Measurements from ENCODE around the gene SMKR1.
"Not testable (repeated sequence)": the region's sequence is repeated elsewhere in the genome, so short reads cannot be mapped to it uniquely, and the experiment has no call there.

Gene SMKR1

GRCh38 chr7:129464194-129464593 lies 38.1 kb upstream of the SMKR1 start:
- no peak for TF ChIP-seq SPI1 (IDR thresholded peaks at IDR 0.05; ENCODE audit: low read depth, low read length)
- TF ChIP-seq POLR2A (IDR thresholded peaks at IDR 0.05; ENCODE audit: low read depth, low read length), result no peak
- TF ChIP-seq PAX5 (IDR thresholded peaks at IDR 0.05; ENCODE audit: insufficient read depth, low read length, severe bottlenecking), result no peak
- TF ChIP-seq POU2F2 (IDR thresholded peaks at IDR 0.05; ENCODE audit: low read depth, low read length), result no peak
- TF ChIP-seq POLR2AphosphoS5 (IDR thresholded peaks at IDR 0.05; ENCODE audit: low read depth, low read length), result no peak
- no peak for TF ChIP-seq TAF1 (IDR thresholded peaks at IDR 0.05; ENCODE audit: low read depth, low read length)
- FAIRE-seq (no peak), DNase-seq (ENCODE audit: insufficient read length, low spot score) (no peak)

GRCh38 chr7:129465080-129465479 lies 37.3 kb upstream of the SMKR1 start:
- DNase-seq (ENCODE audit: insufficient read length, low spot score) (no peak), FAIRE-seq (no peak)
- TF ChIP-seq POLR2AphosphoS5 (IDR thresholded peaks at IDR 0.05; ENCODE audit: low read depth, low read length), result no peak
- no peak for TF ChIP-seq POLR2A (IDR thresholded peaks at IDR 0.05; ENCODE audit: low read depth, low read length)
- no peak for TF ChIP-seq POU2F2 (IDR thresholded peaks at IDR 0.05; ENCODE audit: low read depth, low read length)
- no peak for TF ChIP-seq TAF1 (IDR thresholded peaks at IDR 0.05; ENCODE audit: low read depth, low read length)
- TF ChIP-seq SPI1 (IDR thresholded peaks at IDR 0.05; ENCODE audit: low read depth, low read length), result no peak
- TF ChIP-seq PAX5 (IDR thresholded peaks at IDR 0.05; ENCODE audit: insufficient read depth, low read length, severe bottlenecking), result no peak

GRCh38 chr7:129466796-129467195 lies 35.5 kb upstream of the SMKR1 start:
- TF ChIP-seq TAF1 (IDR thresholded peaks at IDR 0.05; ENCODE audit: low read depth, low read length), result no peak
- TF ChIP-seq POLR2A (IDR thresholded peaks at IDR 0.05; ENCODE audit: low read depth, low read length), result no peak
- no peak for TF ChIP-seq SPI1 (IDR thresholded peaks at IDR 0.05; ENCODE audit: low read depth, low read length)
- no peak for TF ChIP-seq POU2F2 (IDR thresholded peaks at IDR 0.05; ENCODE audit: low read depth, low read length)
- TF ChIP-seq POLR2AphosphoS5 (IDR thresholded peaks at IDR 0.05; ENCODE audit: low read depth, low read length), result no peak
- TF ChIP-seq PAX5 (IDR thresholded peaks at IDR 0.05; ENCODE audit: insufficient read depth, low read length, severe bottlenecking), result no peak
- FAIRE-seq (no peak), DNase-seq (ENCODE audit: insufficient read length, low spot score) (no peak)

GRCh38 chr7:129468087-129468486 lies 34.2 kb upstream of the SMKR1 start:
- TF ChIP-seq SPI1 (IDR thresholded peaks at IDR 0.05; ENCODE audit: low read depth, low read length) (no peak), PAX5 (IDR thresholded peaks at IDR 0.05; ENCODE audit: insufficient read depth, low read length, severe bottlenecking) (no peak), POLR2A (IDR thresholded peaks at IDR 0.05; ENCODE audit: low read depth, low read length) (no peak), TAF1 (IDR thresholded peaks at IDR 0.05; ENCODE audit: low read depth, low read length) (no peak), POLR2AphosphoS5 (IDR thresholded peaks at IDR 0.05; ENCODE audit: low read depth, low read length) (no peak), POU2F2 (IDR thresholded peaks at IDR 0.05; ENCODE audit: low read depth, low read length) (no peak)
- DNase-seq (ENCODE audit: insufficient read length, low spot score) (no peak), FAIRE-seq (no peak)

- DNase-seq (ENCODE audit: insufficient read length, low spot score), result no peak
These were observed 33.8 kb upstream of the SMKR1 start for GRCh38 chr7:129468547-129468946.

GRCh38 chr7:129469930-129470329 lies 32.4 kb upstream of the SMKR1 start:
- DNase-seq (ENCODE audit: insufficient read length, low spot score) (no peak), FAIRE-seq (no peak)
- no peak for TF ChIP-seq POLR2A (IDR thresholded peaks at IDR 0.05; ENCODE audit: low read depth, low read length)

More at GRCh38 chr7:129468547-129468946, 33.8 kb upstream of the SMKR1 start:
- TF ChIP-seq TAF1 (IDR thresholded peaks at IDR 0.05; ENCODE audit: low read depth, low read length) (no peak), POU2F2 (IDR thresholded peaks at IDR 0.05; ENCODE audit: low read depth, low read length) (no peak), PAX5 (IDR thresholded peaks at IDR 0.05; ENCODE audit: insufficient read depth, low read length, severe bottlenecking) (no peak), POLR2A (IDR thresholded peaks at IDR 0.05; ENCODE audit: low read depth, low read length) (no peak), SPI1 (IDR thresholded peaks at IDR 0.05; ENCODE audit: low read depth, low read length) (no peak), POLR2AphosphoS5 (IDR thresholded peaks at IDR 0.05; ENCODE audit: low read depth, low read length) (no peak)
- FAIRE-seq, result no peak

GRCh38 chr7:129470411-129470810 lies 31.9 kb upstream of the SMKR1 start:
- DNase-seq (ENCODE audit: insufficient read length, low spot score), result no peak
- no peak for FAIRE-seq
- no peak for TF ChIP-seq TAF1 (IDR thresholded peaks at IDR 0.05; ENCODE audit: low read depth, low read length)
- TF ChIP-seq POLR2AphosphoS5 (IDR thresholded peaks at IDR 0.05; ENCODE audit: low read depth, low read length), result no peak
- TF ChIP-seq SPI1 (IDR thresholded peaks at IDR 0.05; ENCODE audit: low read depth, low read length), result no peak
- TF ChIP-seq POU2F2 (IDR thresholded peaks at IDR 0.05; ENCODE audit: low read depth, low read length), result no peak
- TF ChIP-seq POLR2A (IDR thresholded peaks at IDR 0.05; ENCODE audit: low read depth, low read length), result no peak
- TF ChIP-seq PAX5 (IDR thresholded peaks at IDR 0.05; ENCODE audit: insufficient read depth, low read length, severe bottlenecking), result no peak

- TF ChIP-seq POU2F2 (IDR thresholded peaks at IDR 0.05; ENCODE audit: low read depth, low read length), result no peak
- no peak for TF ChIP-seq PAX5 (IDR thresholded peaks at IDR 0.05; ENCODE audit: insufficient read depth, low read length, severe bottlenecking)
- no peak for TF ChIP-seq TAF1 (IDR thresholded peaks at IDR 0.05; ENCODE audit: low read depth, low read length)
- no peak for TF ChIP-seq POLR2AphosphoS5 (IDR thresholded peaks at IDR 0.05; ENCODE audit: low read depth, low read length)
- TF ChIP-seq SPI1 (IDR thresholded peaks at IDR 0.05; ENCODE audit: low read depth, low read length), result no peak
- no peak for TF ChIP-seq POLR2A (IDR thresholded peaks at IDR 0.05; ENCODE audit: low read depth, low read length)
- no peak for DNase-seq (ENCODE audit: insufficient read length, low spot score)
- FAIRE-seq, result no peak
These were observed 30.9 kb upstream of the SMKR1 start for GRCh38 chr7:129471402-129471827.

GRCh38 chr7:129475931-129476330 lies 26.4 kb upstream of the SMKR1 start:
- not testable (repeated sequence) for FAIRE-seq; DNase-seq (ENCODE audit: insufficient read length, low spot score)

- FAIRE-seq, result not testable (repeated sequence)
These were observed 25.9 kb upstream of the SMKR1 start for GRCh38 chr7:129476398-129476797.

GRCh38 chr7:129479831-129480230 lies 22.5 kb upstream of the SMKR1 start:
- DNase-seq (ENCODE audit: insufficient read length, low spot score), result no peak
- no peak for FAIRE-seq
- TF ChIP-seq POLR2A (IDR thresholded peaks at IDR 0.05; ENCODE audit: low read depth, low read length) (no peak), PAX5 (IDR thresholded peaks at IDR 0.05; ENCODE audit: insufficient read depth, low read length, severe bottlenecking) (no peak)

More at GRCh38 chr7:129476398-129476797, 25.9 kb upstream of the SMKR1 start:
- not testable (repeated sequence) for DNase-seq (ENCODE audit: insufficient read length, low spot score)

All from GM12891 (cell line).